ENCODE data around the gene AGBL4. TPM values are rescaled to one million over a fixed set of nuclear protein-coding genes. Genes with fewer than 3 reads are reported as not detected.

Gene AGBL4
- total and polyA plus RNA-seq, 9 of the 15 experiments (the other 6 are each of a cell fraction or from before 2014, with no cell fraction given): 0.11 TPM; not detected in 7

DNA sequence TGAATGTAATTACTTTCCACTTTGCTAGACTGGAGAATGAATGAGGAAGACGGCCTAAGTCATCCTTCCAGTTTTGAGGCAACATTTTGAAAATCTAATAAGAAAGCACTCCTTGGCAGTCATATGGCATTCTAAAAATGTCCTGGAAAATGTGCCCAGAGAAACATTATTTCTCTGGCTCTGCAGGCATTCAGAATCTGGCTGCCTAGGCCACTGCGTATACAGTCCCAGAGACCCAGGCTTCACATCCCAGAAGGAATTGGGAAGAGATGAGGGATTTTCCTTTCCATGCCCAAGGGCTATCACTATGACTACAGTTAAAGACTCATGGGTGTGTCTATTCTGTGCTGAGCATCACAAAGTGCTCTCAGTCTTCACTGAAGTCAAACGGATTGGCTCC is 1339.9 kb downstream of the AGBL4 start (continued):
- TF ChIP-seq TEAD4 (IDR thresholded peaks at IDR 0.05; ENCODE audit: low read length) (no peak), TEAD4 (CRISPR knock-in tag; IDR thresholded peaks at IDR 0.05; ENCODE audit: borderline replicate concordance) (no peak), ZNF76 (CRISPR knock-in tag; IDR thresholded peaks at IDR 0.05; ENCODE audit: borderline replicate concordance) (no peak), ETV6 (IDR thresholded peaks at IDR 0.05; ENCODE audit: borderline replicate concordance in 1 of 2, low read depth in 2 of 2, low read length in 1 of 2) (no peak), ETV6 (CRISPR knock-in tag; IDR thresholded peaks at IDR 0.05; ENCODE audit: borderline replicate concordance) (no peak)
- TF ChIP-seq, protein P1, sequence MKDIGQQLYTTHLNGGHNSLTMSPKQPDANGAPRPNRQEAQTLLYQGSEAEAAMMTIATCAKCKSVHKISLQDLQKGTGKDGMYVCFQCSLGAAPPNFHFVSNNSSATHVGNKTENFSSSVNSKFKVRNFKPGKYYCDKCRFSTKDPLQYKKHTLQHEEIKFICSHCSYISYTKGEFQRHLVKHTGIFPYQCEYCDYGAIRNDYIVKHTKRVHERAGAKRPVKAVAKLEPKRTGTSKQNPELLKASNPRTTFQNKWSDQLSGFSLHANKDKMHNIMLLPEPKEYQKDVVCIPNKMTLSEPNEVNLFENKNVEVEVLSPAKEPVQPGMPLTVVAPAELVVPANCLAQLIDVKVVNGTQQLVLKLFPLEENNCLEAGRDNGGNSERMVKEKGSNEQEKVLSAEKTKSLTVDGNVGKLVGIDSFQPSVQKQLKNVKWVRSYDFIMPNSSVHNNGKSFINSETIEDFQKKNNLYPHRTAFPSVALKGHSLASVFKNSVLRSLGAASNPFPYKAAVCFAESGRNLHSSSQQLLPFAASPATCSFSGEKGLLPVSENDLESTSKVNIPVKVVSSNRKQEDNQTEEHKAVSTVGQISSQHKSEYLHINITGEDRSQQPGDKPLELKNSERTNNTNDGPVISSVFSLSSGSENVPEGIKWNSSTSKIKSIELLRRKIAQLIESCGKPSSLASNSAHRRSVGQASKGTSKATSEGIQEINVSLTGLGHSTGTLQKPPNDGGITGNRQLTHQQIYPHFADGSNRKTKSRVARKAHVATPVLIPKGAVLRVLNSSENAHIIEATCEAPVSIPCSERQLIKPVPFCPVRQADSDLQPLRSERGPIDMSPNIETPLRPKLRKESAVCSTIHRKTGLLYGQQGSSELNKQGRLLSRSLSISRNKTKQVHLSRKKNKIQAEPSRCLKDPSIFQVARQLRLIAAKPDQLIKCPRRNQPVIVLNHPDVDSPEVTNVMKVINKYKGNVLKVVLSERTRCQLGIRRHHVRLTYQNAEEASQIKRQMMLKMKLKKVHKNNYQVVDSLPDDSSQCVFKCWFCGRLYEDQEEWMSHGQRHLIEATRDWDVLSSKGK (CRISPR knock-in tag; IDR thresholded peaks at IDR 0.05): no peak

GRCh38 chr1:48681476-48682305 is 1342.1 kb downstream of the AGBL4 start:
- H3K4me1 ChIP-seq (replicated peaks in 1 of 2; ENCODE audit: control insufficient read depth in 2 of 2, insufficient read depth in 2 of 2, low read length in 2 of 2): no peaks in the 10 kb centered on the region
- ATAC-seq: no peak
- no peaks in the 10 kb centered on the region for H3K27me3 ChIP-seq (ENCODE audit: control insufficient read depth in 2 of 2, insufficient read depth in 2 of 2, low read length in 2 of 2)
- no peak overlapping the region for H2AFZ ChIP-seq (ENCODE audit: low read depth, low read length)
- H3K4me3 ChIP-seq: no peak overlapping the region
- intact Hi-C loops (cut with micrococcal nuclease): no loop called here
- FAIRE-seq: no peak
- CTCF ChIA-PET (ENCODE audit: low intra/inter-chr PET ratio): no interaction called here
- BruUV-seq (replicated peaks): no TSS peak
- H4K20me1 ChIP-seq (replicated peaks; ENCODE audit: control insufficient read depth, insufficient read depth, low read length): no peaks in the 10 kb centered on the region
- no peaks in the 10 kb centered on the region for H3K79me2 ChIP-seq (ENCODE audit: control insufficient read depth, insufficient read depth, low read length)
- no peak overlapping the region for H3K9ac ChIP-seq (ENCODE audit: insufficient read depth in 1 of 2, low read depth in 2 of 2, low read length in 2 of 2)
- DNase-seq (ENCODE audit: extremely low read depth in 1 of 4, low spot score in 3 of 4): no peak
- H3K27ac ChIP-seq (ENCODE audit: extremely low read depth, low read depth, low read length): no peak overlapping the region
- H3K9me1 ChIP-seq (ENCODE audit: control insufficient read depth, insufficient read depth, low read length): no peaks in the 10 kb centered on the region
- no peaks in the 10 kb centered on the region for H3K9me3 ChIP-seq (replicated peaks; ENCODE audit: control insufficient read depth, insufficient read depth, low read depth, low read length)
- in situ Hi-C loops (cut with MboI): no loop called here
- H3K36me3 ChIP-seq (ENCODE audit: control insufficient read depth, insufficient read depth, low read length): no peaks in the 10 kb centered on the region
- POLR2A ChIA-PET: interaction anchor here (0.6 kb wide), 1 partner anchor 202 kb away, joined by 4 read pairs; no protein-coding TSS in a partner anchor
- H3K4me2 ChIP-seq (ENCODE audit: insufficient read depth, low read length): no peak overlapping the region
- 3% methylated on average over 4 of the region's 4 CpGs for WGBS (ENCODE audit: insufficient coverage, low coverage, missing lambda C conversion rate)
- TF ChIP-seq THAP12 (CRISPR knock-in tag; IDR thresholded peaks at IDR 0.05): no peak
- TF ChIP-seq, protein P2, sequence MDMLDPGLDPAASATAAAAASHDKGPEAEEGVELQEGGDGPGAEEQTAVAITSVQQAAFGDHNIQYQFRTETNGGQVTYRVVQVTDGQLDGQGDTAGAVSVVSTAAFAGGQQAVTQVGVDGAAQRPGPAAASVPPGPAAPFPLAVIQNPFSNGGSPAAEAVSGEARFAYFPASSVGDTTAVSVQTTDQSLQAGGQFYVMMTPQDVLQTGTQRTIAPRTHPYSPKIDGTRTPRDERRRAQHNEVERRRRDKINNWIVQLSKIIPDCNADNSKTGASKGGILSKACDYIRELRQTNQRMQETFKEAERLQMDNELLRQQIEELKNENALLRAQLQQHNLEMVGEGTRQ (CRISPR knock-in tag; IDR thresholded peaks at IDR 0.05): no peak
- no peak for TF ChIP-seq NR2C1 (IDR thresholded peaks at IDR 0.05)
- no peak for TF ChIP-seq NR2C1 (tag; IDR thresholded peaks at IDR 0.05)
- TF ChIP-seq, protein P3, sequence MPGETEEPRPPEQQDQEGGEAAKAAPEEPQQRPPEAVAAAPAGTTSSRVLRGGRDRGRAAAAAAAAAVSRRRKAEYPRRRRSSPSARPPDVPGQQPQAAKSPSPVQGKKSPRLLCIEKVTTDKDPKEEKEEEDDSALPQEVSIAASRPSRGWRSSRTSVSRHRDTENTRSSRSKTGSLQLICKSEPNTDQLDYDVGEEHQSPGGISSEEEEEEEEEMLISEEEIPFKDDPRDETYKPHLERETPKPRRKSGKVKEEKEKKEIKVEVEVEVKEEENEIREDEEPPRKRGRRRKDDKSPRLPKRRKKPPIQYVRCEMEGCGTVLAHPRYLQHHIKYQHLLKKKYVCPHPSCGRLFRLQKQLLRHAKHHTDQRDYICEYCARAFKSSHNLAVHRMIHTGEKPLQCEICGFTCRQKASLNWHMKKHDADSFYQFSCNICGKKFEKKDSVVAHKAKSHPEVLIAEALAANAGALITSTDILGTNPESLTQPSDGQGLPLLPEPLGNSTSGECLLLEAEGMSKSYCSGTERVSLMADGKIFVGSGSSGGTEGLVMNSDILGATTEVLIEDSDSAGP (CRISPR knock-in tag; IDR thresholded peaks at IDR 0.05): no peak
- no peak for TF ChIP-seq RFX7 (CRISPR knock-in tag; IDR thresholded peaks at IDR 0.05)
